ENCODE measurements around the gene SPOCK3.

GRCh38 chr4:166688835-166689234 is 545.5 kb downstream of the SPOCK3 start:
- TF ChIP-seq, protein P1, sequence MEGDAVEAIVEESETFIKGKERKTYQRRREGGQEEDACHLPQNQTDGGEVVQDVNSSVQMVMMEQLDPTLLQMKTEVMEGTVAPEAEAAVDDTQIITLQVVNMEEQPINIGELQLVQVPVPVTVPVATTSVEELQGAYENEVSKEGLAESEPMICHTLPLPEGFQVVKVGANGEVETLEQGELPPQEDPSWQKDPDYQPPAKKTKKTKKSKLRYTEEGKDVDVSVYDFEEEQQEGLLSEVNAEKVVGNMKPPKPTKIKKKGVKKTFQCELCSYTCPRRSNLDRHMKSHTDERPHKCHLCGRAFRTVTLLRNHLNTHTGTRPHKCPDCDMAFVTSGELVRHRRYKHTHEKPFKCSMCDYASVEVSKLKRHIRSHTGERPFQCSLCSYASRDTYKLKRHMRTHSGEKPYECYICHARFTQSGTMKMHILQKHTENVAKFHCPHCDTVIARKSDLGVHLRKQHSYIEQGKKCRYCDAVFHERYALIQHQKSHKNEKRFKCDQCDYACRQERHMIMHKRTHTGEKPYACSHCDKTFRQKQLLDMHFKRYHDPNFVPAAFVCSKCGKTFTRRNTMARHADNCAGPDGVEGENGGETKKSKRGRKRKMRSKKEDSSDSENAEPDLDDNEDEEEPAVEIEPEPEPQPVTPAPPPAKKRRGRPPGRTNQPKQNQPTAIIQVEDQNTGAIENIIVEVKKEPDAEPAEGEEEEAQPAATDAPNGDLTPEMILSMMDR (conservative IDR thresholded peaks at IDR 0.05; ENCODE audit: low read length): no peak
- TF ChIP-seq EZH2phosphoT487 (IDR thresholded peaks at IDR 0.05; ENCODE audit: borderline replicate concordance, low read depth, low read length): no peak
